DMS153 (cell line): ENCODE measurements around the gene NCK2.
"Not testable (repeated sequence)": the region's sequence is repeated elsewhere in the genome, so short reads cannot be mapped to it uniquely, and the experiment has no call there.

Experiments used
- DNase-seq: peaks from one replicate; lab custom pipeline; 2025; lab: John Stamatoyannopoulos, UW

The NCK2 gene

DNA sequence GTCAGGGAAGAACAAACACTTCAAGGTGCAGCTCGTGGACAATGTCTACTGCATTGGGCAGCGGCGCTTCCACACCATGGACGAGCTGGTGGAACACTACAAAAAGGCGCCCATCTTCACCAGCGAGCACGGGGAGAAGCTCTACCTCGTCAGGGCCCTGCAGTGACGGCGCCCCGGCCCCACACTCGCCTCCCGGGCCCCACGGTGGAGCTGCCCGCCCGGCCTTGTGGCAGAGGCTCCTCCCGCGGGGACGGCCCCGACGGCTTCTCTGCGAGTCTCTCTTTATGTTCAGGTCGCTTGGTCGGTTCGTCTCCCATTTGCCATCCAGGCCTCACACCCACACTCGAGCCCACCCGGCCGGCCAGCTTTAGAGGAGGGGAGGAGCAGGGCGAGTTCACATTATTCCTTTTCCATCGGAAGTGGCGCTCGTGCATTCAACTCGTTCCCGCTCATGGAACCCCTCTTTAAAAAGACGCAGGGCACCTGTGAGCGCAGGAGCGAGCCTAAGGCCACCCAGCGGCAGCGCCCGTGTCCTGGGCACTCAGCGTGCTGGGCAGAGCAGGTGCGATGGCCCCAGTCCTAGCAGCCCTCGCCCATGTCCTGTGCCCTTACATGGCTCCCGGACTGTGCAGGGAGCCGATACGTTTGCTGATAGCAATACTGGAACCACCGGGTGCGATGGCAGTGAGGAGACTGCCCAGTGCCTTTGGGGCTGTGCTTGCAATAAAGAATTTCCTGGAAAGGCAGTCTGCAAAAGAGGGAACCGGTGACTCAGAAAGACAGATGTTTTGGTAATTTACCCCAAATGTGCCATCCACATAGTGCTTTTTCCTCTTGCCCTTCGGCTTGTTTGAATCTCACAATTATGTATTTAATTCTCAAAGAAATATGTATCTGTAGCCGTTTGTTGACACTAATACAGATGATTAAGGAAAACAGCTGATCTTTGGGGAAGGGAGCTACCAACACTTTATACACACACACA lies 148.6 kb downstream of the NCK2 start:
- no peak for DNase-seq

DNA sequence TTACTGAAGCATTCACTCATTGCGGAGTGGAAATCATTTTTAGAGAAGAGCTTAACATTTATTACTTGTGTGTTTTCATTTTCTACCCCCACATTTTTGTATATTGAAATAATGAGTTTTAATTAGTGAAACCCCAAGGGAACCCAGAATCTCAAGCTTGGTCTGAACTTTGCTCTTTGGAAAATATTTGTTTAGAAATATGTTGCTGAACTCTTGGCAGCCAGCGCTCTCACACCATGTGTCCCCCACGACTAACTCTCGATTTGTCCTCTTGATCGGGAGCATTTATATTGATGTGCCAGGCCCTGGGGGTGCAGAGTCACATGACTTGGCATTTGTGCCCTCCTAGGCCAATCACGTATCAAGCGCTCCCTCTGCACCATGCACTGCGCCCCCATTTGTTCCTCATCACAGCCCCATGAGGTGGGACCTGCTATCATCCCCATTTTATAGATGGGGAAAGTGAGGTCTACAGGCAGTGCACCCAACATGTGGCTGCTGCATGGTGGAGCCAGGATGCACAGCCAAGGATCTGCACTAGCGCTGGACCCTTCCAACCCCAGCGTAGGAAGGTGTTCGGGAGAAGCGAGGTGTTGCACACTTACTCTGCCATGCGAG lies 149.7 kb downstream of the NCK2 start:
- DNase-seq = no peak

DNA sequence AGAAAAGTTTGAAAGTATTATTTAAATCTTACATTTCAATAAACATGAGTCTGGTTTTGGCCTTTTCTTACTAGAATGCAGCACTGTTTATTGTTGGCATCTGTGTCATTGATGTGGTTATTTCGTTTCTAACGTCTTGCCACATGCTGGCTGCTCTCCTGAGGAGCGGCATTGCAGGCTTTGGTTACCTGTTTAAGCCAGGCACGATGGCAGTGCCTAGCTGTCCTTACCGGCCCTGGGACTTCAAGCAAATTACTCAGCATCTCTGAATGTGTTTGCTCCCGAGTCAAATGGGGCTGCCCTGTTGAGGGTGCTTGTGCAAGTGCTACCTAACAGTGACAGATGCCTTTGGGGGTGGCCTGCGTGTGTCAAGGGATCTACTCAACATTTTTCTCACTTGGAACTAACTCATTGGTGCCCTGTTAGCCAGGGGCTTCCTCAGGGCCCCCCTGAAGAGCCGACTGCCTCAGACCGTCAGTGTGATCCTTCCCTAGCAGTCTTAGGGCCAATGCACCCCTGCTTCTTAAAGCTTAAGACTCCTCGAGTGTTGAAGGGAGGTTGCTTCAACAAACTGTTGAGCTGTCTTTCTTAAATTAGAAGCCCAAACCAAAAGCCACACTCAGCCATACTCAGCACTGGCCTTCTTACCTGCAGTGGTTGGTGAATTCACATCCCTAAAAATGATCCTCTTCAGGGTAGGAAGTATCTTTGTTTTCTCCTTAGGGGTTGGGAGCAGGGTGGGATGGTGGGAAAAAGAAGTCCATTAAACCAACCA lies 151.5 kb downstream of the NCK2 start:
- no peak for DNase-seq

DNA sequence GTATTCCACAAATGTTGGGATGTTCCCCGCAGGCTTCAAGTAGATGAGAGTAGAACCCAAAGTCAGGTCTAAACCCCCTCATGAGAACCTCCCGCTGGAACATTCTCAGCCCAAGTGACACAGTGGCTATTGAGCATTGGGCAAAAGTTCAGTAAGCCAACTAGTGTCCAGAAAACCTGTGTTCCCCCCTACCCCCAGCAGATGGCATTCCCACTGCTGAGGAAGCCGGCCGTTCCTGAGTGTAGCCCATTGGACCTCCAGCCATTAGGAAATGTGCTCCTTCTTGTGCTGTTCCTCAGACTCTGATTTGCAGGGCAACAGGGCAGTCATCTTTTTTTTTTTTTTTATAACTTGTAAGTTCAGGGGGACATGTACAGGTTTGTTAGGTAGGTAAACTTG lies 152.1 kb downstream of the NCK2 start:
- no peak for DNase-seq

DNA sequence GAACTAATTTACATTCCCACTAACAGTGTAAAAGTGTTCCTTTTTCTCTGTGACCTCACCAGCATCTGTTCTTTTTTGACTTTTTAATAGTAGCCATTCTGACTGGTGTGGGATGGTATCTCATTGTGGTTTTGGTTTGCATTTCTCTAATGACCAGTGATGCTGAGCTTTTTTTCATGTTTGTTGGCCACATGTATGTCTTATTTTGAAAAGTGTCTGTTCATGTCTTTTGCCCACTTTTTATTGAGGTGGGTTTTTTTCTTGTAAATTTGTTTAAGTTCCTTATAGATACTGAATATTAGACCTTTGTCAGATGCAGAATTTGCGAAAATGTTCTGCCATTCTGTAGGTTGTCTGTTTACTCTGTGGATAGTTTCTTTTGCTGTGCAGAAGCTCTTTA lies 153.0 kb downstream of the NCK2 start:
- DNase-seq = not testable (repeated sequence)

DNA sequence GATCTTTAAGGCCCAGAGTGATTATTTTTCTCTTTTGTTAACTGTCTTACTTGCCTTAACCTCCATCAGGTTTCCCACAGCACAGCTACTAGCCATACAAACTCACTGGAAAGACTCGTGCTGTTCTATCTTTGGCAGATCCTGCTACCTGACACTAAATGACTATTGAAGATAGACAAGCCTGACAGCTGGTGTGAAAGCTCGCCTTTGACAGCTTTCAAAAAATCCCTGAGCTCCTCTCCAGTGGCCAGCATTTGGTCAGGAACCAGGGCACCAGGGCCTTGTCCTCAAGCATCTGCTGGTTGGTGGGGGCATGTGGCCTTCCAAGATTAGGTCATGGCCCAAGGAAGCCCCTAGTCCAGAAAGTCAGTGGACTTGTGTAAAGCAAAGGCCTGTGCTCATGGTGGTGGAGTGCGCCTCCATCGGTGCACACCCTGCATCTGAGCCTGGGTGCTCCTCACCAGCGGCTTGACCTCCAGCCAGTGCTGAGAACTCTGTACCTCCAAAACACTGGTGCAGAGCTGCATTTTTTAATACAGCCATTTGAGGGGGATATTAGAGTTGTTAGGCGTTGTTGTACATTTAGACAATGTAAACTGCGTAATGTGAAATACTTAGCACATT lies 158.5 kb downstream of the NCK2 start:
- no peak for DNase-seq

DNA sequence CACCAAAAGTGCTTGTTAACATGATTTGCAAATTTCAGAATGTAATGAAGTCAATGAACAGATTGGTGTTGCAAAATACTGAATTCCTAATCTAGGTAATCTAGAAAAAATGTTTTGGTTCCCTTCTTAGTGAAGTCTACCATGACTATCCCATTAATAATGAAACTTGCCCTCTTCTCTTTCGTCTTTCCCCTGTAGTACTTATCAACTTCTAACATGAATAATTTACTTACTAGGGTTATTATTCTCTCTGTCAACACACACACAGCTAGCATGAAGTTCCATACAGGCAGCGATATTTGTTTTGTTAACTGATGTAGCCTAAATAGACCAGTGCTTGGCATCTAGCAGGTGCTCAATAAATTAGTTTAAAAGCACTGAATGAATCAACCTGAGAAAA lies 160.2 kb downstream of the NCK2 start:
- no peak for DNase-seq

DNA sequence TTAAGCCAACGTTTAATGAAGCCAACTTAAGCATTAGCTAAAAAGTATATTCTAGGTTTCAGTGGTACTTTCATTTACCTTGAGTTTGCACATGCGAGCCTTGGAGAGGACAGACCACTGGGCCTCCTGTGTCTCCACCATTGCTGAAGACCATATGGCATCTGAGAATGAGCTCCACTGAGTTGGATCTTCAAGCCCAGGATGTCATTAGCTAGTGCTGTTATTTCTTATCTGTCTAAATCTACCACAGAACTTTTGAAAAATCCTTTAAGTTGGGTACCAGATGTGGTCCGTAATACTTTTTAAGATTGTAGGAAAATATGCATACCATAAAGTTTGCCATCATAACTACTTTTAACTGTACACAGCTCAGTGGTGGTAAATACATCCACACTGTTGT lies 161.8 kb downstream of the NCK2 start:
- DNase-seq = no peak

DNA sequence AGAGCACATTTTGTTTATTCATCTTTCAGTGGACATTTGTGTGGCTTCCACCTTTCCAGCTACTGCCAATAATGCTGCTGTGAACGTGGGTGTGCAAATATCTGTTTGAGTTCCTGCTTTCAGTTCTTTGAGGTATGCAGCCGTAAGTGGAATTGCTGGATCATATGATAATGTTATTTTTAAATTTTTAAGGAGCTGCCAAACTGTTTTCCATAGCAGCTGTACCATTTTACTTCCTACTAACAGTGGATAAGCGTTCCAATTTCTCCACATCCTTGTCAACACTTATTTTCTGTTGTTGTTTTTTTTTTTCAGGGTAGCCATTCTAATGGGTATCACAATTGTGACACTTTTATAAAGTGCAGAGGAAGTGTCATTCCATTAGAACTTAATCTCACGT lies 162.5 kb downstream of the NCK2 start:
- no peak for DNase-seq

DNA sequence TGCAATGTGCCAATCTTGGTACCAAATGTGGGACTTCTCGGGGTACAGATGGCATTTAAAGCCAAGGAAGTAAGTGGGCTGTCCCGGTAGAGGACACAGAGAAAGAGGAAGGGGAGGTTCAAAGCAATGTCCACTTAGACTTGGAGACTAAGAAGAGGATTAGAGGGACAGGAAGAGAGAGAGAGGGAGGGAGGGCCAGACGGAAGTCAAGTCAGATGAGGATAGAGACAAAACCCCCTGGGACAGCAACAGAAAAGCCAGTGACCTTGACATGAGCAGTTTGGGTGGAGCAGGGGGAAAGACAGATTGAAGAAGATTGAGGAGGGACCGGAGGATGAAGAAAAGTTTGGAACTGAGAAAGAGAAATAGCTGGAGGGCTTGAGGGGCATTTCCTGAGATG lies 164.5 kb downstream of the NCK2 start:
- no peak for DNase-seq

DNA sequence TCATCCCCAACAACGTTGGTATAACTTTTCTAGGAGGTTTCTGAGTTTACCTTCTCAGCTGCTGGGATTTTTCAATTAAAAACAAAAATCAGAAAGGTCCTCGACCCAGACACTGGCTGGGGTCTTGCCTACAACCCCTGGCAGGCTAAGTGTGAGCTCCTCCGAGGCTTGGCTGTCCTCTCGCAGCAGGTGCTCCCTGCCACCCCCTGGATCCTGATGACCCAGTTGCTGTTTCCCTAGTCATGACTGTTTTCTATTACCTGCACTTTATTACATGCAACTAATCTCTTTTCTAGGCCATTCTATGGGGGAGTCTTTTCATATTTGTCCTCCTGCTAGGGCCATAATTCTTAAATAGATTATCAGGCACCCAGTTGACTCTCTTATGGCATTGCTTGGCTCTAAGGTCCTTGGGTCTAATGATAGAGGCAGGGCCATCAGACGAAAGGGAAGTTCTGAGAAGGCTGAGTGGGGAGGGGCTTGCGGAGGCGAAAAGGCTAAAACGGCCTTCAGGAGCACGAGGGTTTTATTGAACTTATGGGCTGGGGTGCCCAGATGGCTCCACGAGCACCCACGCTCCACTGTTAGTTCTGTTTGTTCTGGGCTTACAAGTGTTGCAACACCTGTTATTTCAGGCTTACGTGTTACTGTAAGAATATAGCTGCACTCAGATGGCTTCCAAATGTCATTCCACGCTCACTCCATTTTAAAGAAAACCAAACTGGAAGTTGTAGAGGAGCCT lies 166.0 kb downstream of the NCK2 start:
- no peak for DNase-seq

DNA sequence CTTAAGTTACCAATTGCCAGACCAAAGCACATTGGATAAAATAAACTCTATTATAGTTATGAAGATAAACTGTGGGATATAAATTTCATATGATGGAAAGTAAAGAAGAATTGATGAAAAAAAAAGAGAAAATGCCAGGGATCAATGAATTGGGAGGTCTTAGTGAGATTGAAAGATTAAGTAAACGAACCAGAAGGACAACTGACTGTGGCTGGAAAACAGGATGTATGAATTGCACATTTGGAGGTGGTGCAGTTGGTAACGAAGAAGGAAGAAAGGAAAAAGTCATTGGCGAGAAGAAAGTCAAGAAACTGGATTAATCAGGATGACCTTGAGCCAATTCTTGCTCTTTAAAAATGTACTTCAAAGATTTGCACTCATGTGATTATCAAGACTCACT lies 166.7 kb downstream of the NCK2 start:
- DNase-seq = no peak

DNA sequence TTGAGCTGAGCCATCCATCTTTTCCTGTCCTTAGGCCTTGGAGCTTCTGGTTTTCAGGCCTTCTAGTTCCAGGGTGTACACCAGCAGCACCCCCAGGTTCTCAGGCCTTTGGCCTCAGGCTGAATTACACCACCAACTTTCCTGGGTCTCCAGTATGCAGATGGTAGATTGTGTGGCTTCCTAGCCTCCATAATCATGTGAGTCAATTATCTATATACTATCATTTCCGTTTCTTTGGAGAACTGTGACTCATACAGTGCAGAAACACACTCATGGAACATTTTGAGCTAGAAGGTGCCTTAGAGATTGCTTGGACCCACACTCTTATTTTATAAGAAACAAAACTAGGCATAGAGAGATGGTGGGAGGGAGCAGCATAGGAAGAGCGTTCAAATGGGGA lies 167.4 kb downstream of the NCK2 start:
- no peak for DNase-seq

DNA sequence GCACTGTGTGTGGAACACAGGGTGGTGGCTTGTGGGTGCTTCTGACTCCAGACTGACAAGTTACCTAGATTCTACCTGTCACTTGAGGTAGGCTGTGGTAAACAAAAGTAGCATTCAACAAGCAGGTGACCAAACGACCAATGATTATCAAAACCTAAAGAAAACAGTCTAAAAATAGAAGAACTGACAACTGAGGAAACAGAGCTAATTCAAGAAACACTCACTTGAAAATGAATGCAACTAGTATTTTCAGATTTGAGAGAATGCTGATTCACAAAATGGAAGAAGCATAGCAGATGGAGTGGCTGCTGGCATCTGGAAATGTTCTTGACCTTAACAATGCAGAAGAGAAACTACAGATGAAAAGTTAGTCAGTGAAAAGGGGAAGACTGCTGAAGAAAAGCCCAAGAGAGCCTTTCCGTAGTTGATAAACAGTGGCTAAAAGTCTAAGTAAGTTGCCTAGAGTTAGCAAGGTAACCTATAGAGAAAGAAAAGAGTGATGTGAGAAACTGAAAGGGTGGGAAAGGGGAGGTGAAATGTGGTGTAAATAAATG lies 170.4 kb downstream of the NCK2 start:
- no peak for DNase-seq

DNA sequence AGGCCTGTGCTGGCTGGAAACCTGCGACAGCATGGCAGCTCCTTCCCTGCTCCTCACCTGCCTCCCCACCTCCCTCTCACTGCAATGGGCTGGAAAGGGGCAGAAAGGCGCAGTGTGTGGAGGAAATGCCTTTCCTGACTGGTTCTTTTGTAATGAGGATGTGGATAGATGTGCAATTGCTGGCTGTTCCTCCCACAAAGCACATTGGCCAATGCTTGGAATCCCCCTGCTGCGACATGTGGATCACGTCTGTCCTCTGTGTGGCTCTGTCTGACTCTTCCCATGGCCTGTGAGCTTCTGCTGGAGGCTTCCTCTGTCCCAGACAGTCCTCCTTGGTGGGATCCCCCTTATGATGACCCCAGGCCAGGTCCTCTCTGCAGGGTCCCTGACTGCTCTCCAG lies 172.5 kb downstream of the NCK2 start:
- DNase-seq = no peak

DNA sequence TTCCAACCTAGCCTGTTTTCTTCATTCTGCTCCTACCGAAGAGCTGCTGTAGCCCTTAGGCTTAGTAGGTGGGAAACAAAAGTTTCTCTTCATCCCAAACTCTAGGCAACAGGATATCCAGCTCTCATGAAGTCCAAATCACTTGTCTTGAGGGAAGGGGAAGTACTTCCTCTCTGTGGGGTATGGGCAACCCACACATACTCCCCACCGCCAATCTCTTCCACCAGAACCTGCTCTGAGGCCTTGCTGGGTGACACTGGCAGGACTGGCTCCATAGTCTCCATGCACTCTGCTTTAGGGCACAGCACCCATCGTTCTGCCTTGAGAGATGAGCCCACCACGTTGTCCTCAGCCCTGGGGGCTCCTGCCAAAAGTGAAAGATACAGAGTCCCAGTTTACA lies 173.0 kb downstream of the NCK2 start:
- no peak for DNase-seq

DNA sequence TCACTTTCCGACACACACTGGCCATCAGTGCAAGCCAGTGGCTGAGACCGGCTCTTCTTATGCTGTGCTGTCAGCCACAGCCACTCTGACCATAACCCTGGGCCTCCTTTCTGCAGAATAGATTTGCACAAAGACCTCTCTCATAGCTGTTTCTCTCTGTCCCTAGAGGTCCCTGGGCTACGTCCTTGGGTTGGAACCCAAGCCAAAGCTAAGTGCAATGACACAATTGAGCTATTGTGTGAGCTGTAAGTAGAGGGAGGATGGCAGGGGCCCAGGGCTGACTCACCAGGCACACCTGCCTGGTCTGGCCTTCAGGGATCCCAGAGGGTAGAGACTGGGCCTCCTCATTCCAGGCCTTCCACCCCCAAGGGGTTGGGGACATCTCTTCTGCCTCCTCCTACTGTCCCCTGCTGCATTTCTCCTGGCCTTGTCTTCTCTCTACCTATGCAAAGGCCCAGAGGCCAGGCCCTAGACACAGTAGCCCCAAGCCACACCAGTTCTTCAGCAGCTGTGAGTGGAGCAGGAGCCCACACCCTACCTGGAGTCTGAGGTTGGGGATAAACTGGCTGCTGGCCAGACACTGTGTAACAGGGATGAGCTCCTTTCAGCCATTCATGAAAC lies 174.6 kb downstream of the NCK2 start:
- peak; percentile 71 for DNase-seq

DNA sequence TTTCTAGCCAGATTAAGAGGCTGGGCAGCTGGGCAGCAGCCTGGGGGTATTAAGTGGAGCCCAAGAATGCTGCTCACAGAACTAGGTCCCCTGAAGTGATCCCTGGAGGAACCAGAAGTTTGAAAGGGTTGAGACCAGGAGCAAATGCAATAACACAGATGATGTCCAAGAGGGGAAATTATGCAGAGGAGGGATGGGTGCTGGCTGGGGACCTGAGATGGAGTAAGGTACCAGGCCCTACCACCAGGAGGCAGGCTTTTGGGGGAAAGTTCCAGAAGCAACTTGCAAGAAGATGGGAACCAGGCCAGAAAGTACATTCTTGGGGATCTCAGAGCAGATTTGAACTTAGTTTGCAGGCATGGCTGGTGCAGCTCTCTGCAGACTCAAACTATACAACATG lies 175.1 kb downstream of the NCK2 start:
- DNase-seq = no peak

DNA sequence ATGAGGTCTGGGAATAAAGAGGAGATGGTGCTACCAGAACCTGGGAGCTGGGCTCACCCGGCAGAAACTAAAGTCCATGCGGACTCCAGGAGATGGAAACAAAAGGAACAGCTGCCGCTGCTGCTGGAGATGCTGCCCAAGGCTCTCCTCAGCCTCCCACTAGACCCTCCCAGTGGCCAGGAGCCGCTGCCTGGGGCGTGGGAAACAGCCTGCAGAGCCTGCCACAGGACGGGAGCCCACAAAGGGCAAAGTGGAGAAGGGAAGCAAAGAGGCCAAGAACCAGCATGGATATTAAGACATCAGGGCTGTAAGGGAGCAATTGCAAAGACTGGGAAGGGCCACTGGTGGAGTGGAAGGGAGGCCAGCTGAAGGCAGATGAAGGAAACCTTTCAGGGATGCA lies 179.6 kb downstream of the NCK2 start:
- no peak for DNase-seq

DNA sequence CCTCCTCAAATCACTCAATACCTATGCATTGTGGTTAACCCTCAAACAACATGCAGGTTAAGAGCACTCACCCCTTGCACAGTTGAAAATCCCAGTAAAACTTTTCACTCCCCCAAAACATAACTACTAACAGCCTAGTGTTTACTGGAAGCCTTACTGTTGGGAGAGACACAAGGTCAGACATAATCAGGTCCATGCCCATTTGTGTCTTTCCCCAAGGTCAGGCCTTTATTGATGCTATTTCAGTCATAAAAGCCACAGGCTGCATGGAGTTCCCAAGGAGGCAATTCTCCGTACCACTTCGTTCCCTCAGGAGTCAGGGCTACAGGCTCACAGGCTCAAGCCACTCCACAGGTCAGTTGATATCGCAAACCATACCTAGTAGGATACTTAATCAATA lies 180.2 kb downstream of the NCK2 start:
- no peak for DNase-seq

DNA sequence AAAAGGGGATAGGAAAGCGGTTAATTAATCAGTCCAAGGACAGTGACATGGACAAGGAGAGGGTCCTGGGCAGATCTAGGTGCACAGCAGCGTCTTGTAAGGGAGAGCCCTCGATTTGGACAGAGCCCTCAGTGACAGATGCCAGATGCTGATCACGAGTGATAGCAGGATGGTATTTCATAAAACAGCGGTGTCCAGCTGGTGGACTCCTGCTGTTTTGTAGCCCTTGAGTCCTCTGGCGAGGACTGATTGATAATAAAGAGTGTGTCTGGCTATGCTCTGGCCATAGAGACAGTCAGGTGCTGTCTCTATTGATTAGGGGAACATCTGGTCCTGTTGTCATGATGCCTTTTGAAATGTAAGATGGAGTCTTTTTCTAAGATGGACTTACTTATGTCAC lies 180.7 kb downstream of the NCK2 start:
- DNase-seq = no peak
